NCI-H2171 treated with DMSO at 0.1 percent for 48 hours (cell line): Measurements from ENCODE around the gene PLEKHM3.
"Not testable (repeated sequence)": the region's sequence is repeated elsewhere in the genome, so short reads cannot be mapped to it uniquely, and the experiment has no call there.

ENCODE experiments used
- DNase-seq: peaks from one replicate; lab custom pipeline; 2025; lab: John Stamatoyannopoulos, UW

The PLEKHM3 gene

DNA sequence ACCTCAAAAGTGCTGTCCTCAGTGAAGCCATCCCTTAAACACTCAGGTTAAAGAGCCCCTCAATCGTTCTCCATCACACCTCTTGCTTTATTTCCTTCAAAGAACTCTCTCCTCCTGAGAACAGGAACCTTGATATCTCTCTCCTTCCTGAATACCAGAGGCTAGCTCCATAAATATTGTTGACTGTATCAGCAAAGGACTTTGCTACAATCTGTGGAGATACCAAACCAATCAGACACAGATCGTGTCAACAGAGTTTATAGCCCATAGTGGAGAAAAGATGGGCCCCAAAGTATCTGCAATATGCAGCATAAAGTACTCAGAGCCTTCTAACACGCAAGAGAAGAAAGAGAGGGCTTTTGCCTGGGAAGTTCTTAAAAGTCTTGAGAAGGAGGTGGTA is 36.4 kb downstream of the PLEKHM3 start:
- DNase-seq, result no peak

GRCh38 chr2:207987025-207987716 is 38.2 kb downstream of the PLEKHM3 start:
- no peak for DNase-seq

DNA sequence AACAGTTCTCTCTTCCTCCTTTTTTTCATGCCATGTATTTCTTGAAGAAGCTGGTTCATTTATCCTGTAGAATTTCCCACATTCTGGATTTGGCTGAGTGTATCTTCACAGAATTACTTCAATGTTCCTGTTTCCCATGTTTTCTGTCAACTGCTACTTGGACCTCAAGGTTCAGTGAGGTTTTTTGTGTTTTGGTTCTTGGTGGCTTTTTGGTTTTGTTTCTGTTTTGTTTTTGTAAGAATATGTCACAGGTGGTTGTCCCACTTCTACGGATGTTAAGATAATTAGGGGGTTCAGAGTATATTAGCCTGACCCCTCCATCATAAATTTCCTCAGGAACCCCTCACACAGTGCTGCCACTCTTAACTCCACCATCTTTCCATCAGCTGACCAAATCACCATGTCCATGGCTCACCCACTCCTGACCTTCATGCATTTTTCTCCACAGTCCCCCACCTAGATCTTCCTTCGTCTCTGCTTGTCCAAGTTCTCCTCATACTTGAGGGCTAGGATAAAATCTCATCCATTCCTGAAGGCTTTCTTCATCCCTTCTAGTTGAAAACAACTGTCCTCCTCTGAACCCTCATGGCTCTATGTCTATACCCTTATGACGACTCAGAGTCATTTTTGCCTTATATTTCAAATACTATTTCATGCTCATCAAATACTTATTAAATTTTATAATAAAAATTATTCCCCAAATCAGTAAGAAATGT is 40.4 kb downstream of the PLEKHM3 start:
- DNase-seq, result no peak

- DNase-seq, result no peak
Observed at GRCh38 chr2:207983641-207984042, 41.7 kb downstream of the PLEKHM3 start.

GRCh38 chr2:207978177-207978948 is 47.0 kb downstream of the PLEKHM3 start:
- no peak for DNase-seq

GRCh38 chr2:207975921-207976320 is 49.4 kb downstream of the PLEKHM3 start:
- DNase-seq, result no peak

- no peak for DNase-seq
Observed at GRCh38 chr2:207974216-207974605, 51.1 kb downstream of the PLEKHM3 start.

DNA sequence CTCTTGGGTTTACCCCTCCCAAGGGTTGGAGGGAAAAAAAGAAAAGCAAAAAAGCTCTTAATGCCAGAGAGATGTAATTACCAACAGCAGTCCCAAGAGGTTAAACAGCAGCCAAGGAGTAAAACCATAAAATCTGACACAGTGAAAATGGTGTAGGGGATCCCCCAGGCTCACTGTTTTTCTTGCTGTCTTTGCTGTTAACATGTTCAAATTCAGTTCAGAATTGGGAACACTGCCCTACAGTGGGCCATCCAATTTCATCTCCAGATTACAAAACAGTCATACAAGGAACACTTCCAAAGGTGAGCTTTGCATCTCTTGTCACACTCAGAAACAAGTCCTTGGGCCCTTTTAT is 54.5 kb downstream of the PLEKHM3 start:
- DNase-seq, result no peak

DNA sequence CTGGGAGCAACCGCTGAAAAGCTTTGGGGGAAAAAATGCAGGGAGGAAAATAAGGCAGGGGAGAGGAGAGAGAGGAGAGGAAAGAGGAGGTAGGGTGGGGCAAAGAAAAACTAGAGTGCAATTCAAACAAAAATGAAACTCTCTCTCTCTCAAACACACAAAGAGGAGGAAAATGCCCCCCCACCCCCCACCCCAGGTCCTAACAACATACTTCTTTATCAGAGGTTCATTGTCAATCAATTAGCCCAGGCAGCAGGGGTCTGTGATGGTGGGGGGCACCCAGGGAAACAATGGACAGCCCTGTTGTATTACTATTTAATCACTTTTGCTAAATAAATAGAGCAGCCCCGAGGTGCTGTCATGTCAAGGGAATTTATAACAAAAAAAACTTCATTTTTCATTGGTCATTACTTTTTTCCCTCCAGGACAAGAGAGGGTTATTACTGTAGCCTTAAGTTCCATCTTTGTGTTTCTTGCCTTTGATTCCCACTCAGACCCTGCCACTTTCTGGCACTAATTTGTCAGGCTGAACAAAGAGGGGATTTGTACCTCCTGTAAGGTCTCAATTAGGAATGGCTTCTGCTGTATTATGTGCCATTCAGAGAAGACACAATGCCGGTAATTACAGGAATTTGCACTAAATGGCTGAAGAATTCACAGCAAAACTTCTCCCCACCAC is 55.0 kb downstream of the PLEKHM3 start:
- DNase-seq, result no peak

GRCh38 chr2:207969249-207969648 is 56.1 kb downstream of the PLEKHM3 start:
- no peak for DNase-seq

GRCh38 chr2:207967121-207967520 is 58.2 kb downstream of the PLEKHM3 start:
- no peak for DNase-seq

DNA sequence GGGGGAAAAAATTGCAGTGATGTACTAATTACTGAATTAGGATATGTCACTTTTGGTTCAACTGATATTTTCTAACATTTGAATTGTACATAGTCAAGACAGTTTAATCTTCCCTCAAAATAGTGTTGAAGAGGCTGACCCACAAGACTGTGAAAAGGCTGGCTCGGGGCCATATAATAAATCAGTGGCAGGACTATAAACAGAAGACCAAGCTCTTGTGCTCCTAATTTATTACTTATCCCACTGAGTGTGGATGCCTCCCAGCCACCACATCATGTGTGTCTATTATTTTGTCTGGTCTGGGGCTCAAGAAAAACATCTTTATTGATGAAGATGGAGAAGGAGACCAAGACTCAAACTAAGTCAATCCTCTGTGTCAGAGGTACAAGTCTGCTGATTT is 64.4 kb downstream of the PLEKHM3 start:
- DNase-seq, result no peak

DNA sequence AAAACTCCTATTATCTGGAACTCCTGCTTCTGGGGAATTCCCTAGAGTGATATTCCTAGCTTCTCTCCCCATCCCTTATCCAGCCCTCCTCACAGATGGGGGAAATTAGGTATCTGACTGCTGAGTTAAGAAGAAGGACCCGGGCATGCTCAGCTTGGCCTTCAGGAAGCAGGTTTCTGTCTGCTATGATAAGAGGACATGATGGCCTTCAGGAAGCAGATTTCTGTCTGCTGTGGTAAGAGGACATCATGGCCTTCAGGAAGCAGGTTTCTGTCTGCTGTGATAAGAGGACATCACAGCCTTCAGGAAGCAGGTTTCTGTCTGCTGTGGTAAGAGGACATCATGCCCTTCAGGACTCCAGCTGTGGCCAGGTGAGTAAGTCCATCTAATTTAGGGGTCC is 65.2 kb downstream of the PLEKHM3 start:
- DNase-seq, result no peak

GRCh38 chr2:207956771-207957170 is 68.6 kb downstream of the PLEKHM3 start:
- no peak for DNase-seq

GRCh38 chr2:207955456-207955855 is 69.9 kb downstream of the PLEKHM3 start:
- DNase-seq, result no peak

GRCh38 chr2:207953354-207953753 is 72.0 kb downstream of the PLEKHM3 start:
- DNase-seq, result no peak

DNA sequence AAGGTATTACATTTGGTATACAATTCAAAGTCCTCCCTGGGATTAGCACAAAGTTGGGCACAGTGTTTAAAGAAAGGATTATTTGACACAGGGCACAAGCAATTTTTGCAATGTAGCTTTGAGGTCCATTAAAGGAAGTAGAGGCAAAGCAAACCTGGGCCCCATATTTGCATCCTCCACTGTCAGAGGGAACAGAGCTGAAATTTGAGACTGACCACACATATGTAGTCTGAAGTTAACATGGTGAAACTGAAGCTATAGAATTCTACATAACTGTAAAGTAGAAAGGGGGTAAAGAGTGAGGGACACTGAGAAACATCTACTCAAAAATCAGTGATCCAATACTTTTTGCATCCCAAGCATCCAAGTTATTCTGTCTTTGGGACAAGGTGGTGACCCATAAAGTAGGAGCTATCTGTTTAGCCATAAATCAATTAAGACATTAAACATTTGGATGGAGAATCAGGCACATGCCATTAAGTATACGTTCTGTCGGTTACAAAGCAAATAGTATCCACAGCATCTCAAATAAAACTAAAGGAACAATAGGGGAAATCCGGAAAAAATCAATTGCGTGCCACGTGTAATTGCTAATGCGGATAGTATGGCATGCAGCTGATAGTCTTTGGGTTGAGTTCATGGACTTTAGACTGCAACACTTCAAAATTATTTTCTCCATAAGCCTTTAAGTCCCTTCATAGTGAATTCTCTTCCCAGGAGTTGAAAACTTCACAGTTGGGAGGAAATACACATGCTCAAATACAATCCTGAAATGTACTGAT is 72.6 kb downstream of the PLEKHM3 start:
- no peak for DNase-seq

DNA sequence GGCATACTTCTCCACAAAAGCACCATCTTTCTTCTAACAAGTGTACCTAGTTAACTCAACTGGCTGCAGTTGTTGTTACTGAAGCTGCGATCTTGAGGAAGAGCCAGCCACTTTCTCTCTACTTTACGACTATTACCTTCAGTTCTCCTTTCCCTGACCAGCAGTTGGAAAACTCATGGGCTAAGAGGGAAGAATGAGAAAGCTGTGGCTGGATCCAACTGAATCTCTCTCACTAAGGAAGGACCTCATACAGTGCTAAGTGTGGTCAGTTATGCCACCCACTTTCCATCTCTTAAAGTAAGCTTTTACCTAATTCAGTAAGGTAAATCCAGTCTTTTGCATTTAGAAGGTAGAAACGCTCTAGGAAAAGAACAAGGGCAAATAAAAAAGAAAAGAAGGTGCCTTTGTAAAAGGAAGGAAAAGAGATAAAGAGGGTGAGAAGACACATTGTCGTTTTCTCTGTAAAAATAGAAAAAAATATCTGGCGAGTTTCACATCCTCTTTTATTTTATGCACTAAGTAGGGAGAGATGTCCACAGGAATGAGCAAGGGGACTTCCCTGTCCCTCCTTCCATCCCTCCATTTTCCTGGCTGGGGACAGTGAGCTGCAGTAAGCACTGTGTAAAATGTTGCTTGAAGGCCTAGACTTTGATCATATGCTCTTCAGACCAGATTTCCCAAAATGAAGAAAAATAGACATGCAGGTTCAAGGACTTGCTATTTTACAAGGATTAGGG is 73.4 kb downstream of the PLEKHM3 start:
- DNase-seq, result no peak

DNA sequence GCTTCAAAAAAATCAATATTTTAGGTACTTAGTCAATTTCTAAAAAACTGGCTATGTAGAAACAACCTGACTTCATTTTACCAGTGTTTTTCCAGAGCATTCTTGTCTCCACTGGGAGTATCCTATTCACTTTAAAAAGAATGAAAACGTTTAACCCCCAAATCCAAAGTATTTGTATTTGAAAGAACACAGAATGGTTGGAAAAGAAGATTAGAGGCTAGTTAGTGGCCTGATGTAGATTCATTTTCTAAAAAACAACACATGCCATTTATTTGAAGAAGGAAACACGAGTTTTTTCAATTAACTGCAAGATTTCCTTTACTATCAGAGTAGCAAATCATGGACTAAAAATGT is 74.6 kb downstream of the PLEKHM3 start:
- no peak for DNase-seq

GRCh38 chr2:207950063-207950760 is 75.1 kb downstream of the PLEKHM3 start:
- DNase-seq, result no peak

GRCh38 chr2:207949245-207949644 is 76.1 kb downstream of the PLEKHM3 start:
- DNase-seq, result not testable (repeated sequence)
